ENCODE measurements around the gene ZPBP.

DNA sequence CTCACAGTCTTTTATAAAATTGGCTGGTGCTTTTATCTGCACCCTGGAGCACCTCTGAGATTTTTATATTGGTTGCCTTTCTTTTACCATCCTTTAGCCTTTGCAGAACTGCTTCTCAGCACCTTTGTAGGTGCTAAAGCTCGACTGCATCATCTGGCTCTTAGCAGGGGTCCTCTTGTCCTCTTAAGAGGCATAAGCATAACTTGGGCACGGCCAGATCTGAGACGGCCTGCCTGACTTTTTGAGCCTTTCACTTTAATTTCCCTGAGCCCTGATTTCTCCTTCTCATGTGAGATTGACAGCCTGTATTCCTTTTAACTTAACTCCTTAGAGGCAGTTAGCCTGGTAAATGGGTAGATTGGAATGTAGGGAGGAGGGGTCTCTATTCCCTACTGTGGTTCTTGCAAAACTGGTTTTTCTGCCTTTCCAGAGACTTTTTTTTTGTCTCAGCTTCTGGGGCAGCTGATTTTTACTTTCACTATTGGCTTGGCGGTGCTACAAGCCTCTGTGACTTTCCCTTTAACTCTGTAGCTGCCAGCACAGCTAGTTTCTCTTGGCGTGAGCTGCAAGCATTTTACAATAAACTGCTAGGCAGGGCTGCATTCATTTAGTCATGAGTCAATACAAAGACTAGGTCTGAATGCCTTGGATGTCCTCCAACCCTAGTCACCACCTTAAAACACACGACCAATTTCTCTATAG lies 24.0 kb downstream of the ZPBP start:
- TF ChIP-seq MAZ (IDR thresholded peaks at IDR 0.05; ENCODE audit: borderline replicate concordance, low read depth, low read length) (no peak), MXI1 (IDR thresholded peaks at IDR 0.05; ENCODE audit: borderline replicate concordance, low read depth, low read length) (no peak), POLR2A (IDR thresholded peaks at IDR 0.05; ENCODE audit: low read depth, low read length) (no peak), CEBPB (IDR thresholded peaks at IDR 0.05; ENCODE audit: low read depth, low read length) (no peak), RCOR1 (IDR thresholded peaks at IDR 0.05; ENCODE audit: insufficient replicate concordance, low read length) (no peak), RAD21 (IDR thresholded peaks at IDR 0.05; ENCODE audit: low read length) (no peak), RFX5 (IDR thresholded peaks at IDR 0.05; ENCODE audit: low read depth, low read length) (no peak), NFE2L2 (IDR thresholded peaks at IDR 0.05; ENCODE audit: low read depth, low read length) (no peak), MAFK (IDR thresholded peaks at IDR 0.05; ENCODE audit: low read depth, low read length) (no peak), BHLHE40 (IDR thresholded peaks at IDR 0.05; ENCODE audit: low read depth, low read length) (no peak)
- TF ChIP-seq, protein P1, sequence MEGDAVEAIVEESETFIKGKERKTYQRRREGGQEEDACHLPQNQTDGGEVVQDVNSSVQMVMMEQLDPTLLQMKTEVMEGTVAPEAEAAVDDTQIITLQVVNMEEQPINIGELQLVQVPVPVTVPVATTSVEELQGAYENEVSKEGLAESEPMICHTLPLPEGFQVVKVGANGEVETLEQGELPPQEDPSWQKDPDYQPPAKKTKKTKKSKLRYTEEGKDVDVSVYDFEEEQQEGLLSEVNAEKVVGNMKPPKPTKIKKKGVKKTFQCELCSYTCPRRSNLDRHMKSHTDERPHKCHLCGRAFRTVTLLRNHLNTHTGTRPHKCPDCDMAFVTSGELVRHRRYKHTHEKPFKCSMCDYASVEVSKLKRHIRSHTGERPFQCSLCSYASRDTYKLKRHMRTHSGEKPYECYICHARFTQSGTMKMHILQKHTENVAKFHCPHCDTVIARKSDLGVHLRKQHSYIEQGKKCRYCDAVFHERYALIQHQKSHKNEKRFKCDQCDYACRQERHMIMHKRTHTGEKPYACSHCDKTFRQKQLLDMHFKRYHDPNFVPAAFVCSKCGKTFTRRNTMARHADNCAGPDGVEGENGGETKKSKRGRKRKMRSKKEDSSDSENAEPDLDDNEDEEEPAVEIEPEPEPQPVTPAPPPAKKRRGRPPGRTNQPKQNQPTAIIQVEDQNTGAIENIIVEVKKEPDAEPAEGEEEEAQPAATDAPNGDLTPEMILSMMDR (conservative IDR thresholded peaks at IDR 0.05; ENCODE audit: low read depth, low read length) = no peak
- TF ChIP-seq, protein P2, sequence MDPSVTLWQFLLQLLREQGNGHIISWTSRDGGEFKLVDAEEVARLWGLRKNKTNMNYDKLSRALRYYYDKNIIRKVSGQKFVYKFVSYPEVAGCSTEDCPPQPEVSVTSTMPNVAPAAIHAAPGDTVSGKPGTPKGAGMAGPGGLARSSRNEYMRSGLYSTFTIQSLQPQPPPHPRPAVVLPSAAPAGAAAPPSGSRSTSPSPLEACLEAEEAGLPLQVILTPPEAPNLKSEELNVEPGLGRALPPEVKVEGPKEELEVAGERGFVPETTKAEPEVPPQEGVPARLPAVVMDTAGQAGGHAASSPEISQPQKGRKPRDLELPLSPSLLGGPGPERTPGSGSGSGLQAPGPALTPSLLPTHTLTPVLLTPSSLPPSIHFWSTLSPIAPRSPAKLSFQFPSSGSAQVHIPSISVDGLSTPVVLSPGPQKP (IDR thresholded peaks at IDR 0.05; ENCODE audit: borderline replicate concordance, low read depth, low read length) = no peak
- TF ChIP-seq, protein P3, sequence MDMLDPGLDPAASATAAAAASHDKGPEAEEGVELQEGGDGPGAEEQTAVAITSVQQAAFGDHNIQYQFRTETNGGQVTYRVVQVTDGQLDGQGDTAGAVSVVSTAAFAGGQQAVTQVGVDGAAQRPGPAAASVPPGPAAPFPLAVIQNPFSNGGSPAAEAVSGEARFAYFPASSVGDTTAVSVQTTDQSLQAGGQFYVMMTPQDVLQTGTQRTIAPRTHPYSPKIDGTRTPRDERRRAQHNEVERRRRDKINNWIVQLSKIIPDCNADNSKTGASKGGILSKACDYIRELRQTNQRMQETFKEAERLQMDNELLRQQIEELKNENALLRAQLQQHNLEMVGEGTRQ (IDR thresholded peaks at IDR 0.05; ENCODE audit: low read depth, low read length) = no peak

All from IMR-90 (cell line).